Suprapubic skin (tissue), 4 donors: Measurements from ENCODE around the gene PTF1A. TPM values are rescaled to one million over a fixed set of nuclear protein-coding genes. Genes with fewer than 3 reads are reported as not detected.

ENCODE experiments used
- DNase-seq, 2 donors: peaks; one replicate each; pipeline ENCODE4 v3.0.0-alpha.2; 2019; ENCODE audit warnings: low spot score in 2 of 2
- H3K27ac ChIP-seq: fragments of 200-600 bp; sonication (generic); one replicate; pipeline ENCODE4 v1.5.1; 2019
- H3K27me3 ChIP-seq: fragments of 200-600 bp; sonication (generic); one replicate; pipeline ENCODE4 v1.5.1; 2019
- H3K36me3 ChIP-seq: fragments of 200-600 bp; sonication (generic); one replicate; pipeline ENCODE4 v1.5.1; 2019
- H3K4me1 ChIP-seq: fragments of 200-600 bp; sonication (generic); one replicate; pipeline ENCODE4 v1.5.1; 2019
- H3K4me3 ChIP-seq: fragments of 200-600 bp; sonication (generic); one replicate; pipeline ENCODE4 v1.5.1; 2019; ENCODE audit warnings: mild to moderate bottlenecking
- H3K9me3 ChIP-seq: fragments of 200-600 bp; sonication (generic); one replicate; pipeline ENCODE4 v1.5.1; 2019
- CTCF ChIP-seq, 2 donors: fragments of 200-600 bp in 1 of 2; fragments of 450-650 bp in 1 of 2; sonication (generic) in 1 of 2; IDR thresholded peaks; one replicate each; pipeline ENCODE4 v1.5.1; 2016 to 2019; ENCODE audit warnings: antibody characterized with exemption in 2 of 2, mild to moderate bottlenecking in 1 of 2, moderate library complexity in 1 of 2
- EP300 ChIP-seq: sonication (generic); formaldehyde crosslinking; IDR thresholded peaks from one replicate; pipeline ENCODE4 v1.6.1; 2017; ENCODE audit warnings: antibody characterized with exemption
- POLR2A ChIP-seq, 2 donors: fragments of 450-650 bp; IDR thresholded peaks; one replicate each; pipeline ENCODE4 v1.6.1; 2017; ENCODE audit warnings: antibody characterized with exemption in 2 of 2, mild to moderate bottlenecking in 2 of 2, moderate library complexity in 2 of 2
- POLR2AphosphoS5 ChIP-seq, 3 donors: sonication (generic); formaldehyde crosslinking; IDR thresholded peaks; one replicate each; pipeline ENCODE4 v1.6.1; 2017; ENCODE audit warnings: antibody characterized with exemption in 3 of 3
- WGBS: methylation state at CpG from one replicate; pipeline ENCODE4 v1.1.5; 2018; 5-methylcytosine and 5-hydroxymethylcytosine counted together
- total RNA-seq, 4 donors: library from RNA; depleted of rRNA; stranded (reverse); fragments of >200 nt; gene quantifications; one replicate each; pipeline ENCODE4 v1.1.0, GENCODE V29; 2016

PTF1A gene
- not detected for total RNA-seq

GRCh38 chr10:23191764-23192711 lies at the start of gene PTF1A:
Gene PTF1A (plus strand): TSS chr10:23192312. CDS start chr10:23192531, 219 bp downstream.
- Histone ChIP-seq H3K27ac (no peak within 1 kb of the TSS), H3K9me3 (no peaks in the 10 kb centered on the region), H3K36me3 (no peaks in the 10 kb centered on the region), H3K4me1 (peaks cover 21% of the 10 kb centered on the region), H3K4me3 (peak within 1 kb of the TSS; percentile 23), H3K27me3 (peaks cover 100% of the 10 kb centered on the region)
- no peak for DNase-seq
- WGBS, result 0% methylated on average over 5 of the region's 107 CpGs
- TF ChIP-seq POLR2AphosphoS5 (IDR thresholded peaks at IDR 0.05), result no peak
- TF ChIP-seq EP300, result no peak
- TF ChIP-seq POLR2A (IDR thresholded peaks at IDR 0.05), result no peak
- TF ChIP-seq CTCF (IDR thresholded peaks at IDR 0.05), result no peak

GRCh38 chr10:23146258-23146657 lies 45.9 kb upstream of the PTF1A start:
- H3K4me3 ChIP-seq, result no peak overlapping the region
- 79% methylated on average over 9 of the region's 9 CpGs for whole genome bisulfite sequencing
- no peak for DNase-seq
- TF ChIP-seq EP300, result no peak
- TF ChIP-seq POLR2AphosphoS5 (IDR thresholded peaks at IDR 0.05), result no peak
- TF ChIP-seq POLR2A (IDR thresholded peaks at IDR 0.05), result no peak
- H3K27me3 ChIP-seq, result no peaks in the 10 kb centered on the region
- H3K9me3 ChIP-seq, result no peaks in the 10 kb centered on the region
- no peaks in the 10 kb centered on the region for H3K4me1 ChIP-seq
- no peak overlapping the region for H3K27ac ChIP-seq
- no peaks in the 10 kb centered on the region for H3K36me3 ChIP-seq

- Histone ChIP-seq H3K36me3 (no peaks in the 10 kb centered on the region), H3K27me3 (no peaks in the 10 kb centered on the region), H3K4me1 (no peaks in the 10 kb centered on the region), H3K27ac (no peak overlapping the region), H3K4me3 (no peak overlapping the region), H3K9me3 (no peaks in the 10 kb centered on the region)
- 79% methylated on average over 3 of the region's 6 CpGs for WGBS
- no peak for DNase-seq
- TF ChIP-seq EP300, result no peak
- no peak for TF ChIP-seq POLR2A (IDR thresholded peaks at IDR 0.05)
- no peak for TF ChIP-seq POLR2AphosphoS5 (IDR thresholded peaks at IDR 0.05)
- TF ChIP-seq CTCF (IDR thresholded peaks at IDR 0.05), result no peak
Observed at GRCh38 chr10:23147035-23147434, 45.1 kb upstream of the PTF1A start.

GRCh38 chr10:23148214-23148613 lies 43.9 kb upstream of the PTF1A start:
- no peak for DNase-seq
- H3K4me3 ChIP-seq, result no peak overlapping the region
- no peak for TF ChIP-seq POLR2A (IDR thresholded peaks at IDR 0.05)
- TF ChIP-seq POLR2AphosphoS5 (IDR thresholded peaks at IDR 0.05), result no peak
- no peak for TF ChIP-seq CTCF (IDR thresholded peaks at IDR 0.05)
- TF ChIP-seq EP300, result no peak
- no peaks in the 10 kb centered on the region for H3K4me1 ChIP-seq
- no peaks in the 10 kb centered on the region for H3K27me3 ChIP-seq
- no peak overlapping the region for H3K27ac ChIP-seq
- 98% methylated on average over 19 of the region's 19 CpGs for WGBS
- H3K9me3 ChIP-seq, result no peaks in the 10 kb centered on the region
- no peaks in the 10 kb centered on the region for H3K36me3 ChIP-seq

GRCh38 chr10:23150091-23150490 lies 42.0 kb upstream of the PTF1A start:
- Histone ChIP-seq H3K9me3 (no peaks in the 10 kb centered on the region), H3K4me3 (no peak overlapping the region), H3K4me1 (no peaks in the 10 kb centered on the region), H3K36me3 (no peaks in the 10 kb centered on the region), H3K27ac (no peak overlapping the region), H3K27me3 (no peaks in the 10 kb centered on the region)
- TF ChIP-seq POLR2A (IDR thresholded peaks at IDR 0.05) (no peak), POLR2AphosphoS5 (IDR thresholded peaks at IDR 0.05) (no peak), EP300 (no peak), CTCF (IDR thresholded peaks at IDR 0.05) (no peak)
- WGBS, result 83% methylated on average over 4 of the region's 4 CpGs
- no peak for DNase-seq
